K562 (cell line): ENCODE data around the gene RALGPS1. TPM values are rescaled to one million over a fixed set of nuclear protein-coding genes. Genes with fewer than 3 reads are reported as not detected.

Experiments used
- ATAC-seq: fragments of 200-7000 bp; cut with Tn5 transposase; 3 replicates; pipeline ENCODE4 v1.9.1; 2020; ENCODE audit warnings: moderate library complexity
- BruUV-seq: library from RNA; stranded (reverse); fragments of 400-500 nt; replicated peaks from 2 replicates; lab custom pipeline; 2021; lab: Mats Ljungman, UMichigan
- CTCF ChIA-PET: fragments of 300-600 bp; formaldehyde crosslinking; extraction: SDS; loops from one replicate; lab custom pipeline; 2021; ENCODE audit warnings: low intra/inter-chr PET ratio; lab: Yijun Ruan, JAX
- POLR2A ChIA-PET: fragments of 300-600, 350-650 bp; sonication (Branson Sonifier 250); formaldehyde crosslinking; extraction: SDS; loops from one replicate; lab custom pipeline; 2021; ENCODE audit warnings: antibody characterized with exemption, inconsistent platforms; lab: Yijun Ruan, JAX
- DNase-seq, 4 experiments: peaks; one replicate each; pipeline versions ENCODE4 v3.0.0 to v3.0.0-alpha.2; 2011 to 2018; ENCODE audit warnings: low spot score in 3 of 4, mixed read lengths in 3 of 4; ENCODE audit errors: extremely low read depth in 1 of 4
- FAIRE-seq: peaks from 2 replicates; lab custom pipeline; 2011; peaks lifted over from hg19 to GRCh38; lab: Jason Lieb, UNC
- H2AFZ ChIP-seq: 2 replicates; pipeline ENCODE4 v1.6.0; 2011; ENCODE audit warnings: low read depth, low read length, control low read depth, inconsistent platforms
- H3K27ac ChIP-seq: fragments of 200-600 bp; 3 replicates; pipeline ENCODE4 v1.8.0; 2011; ENCODE audit warnings: low read depth, mild to moderate bottlenecking, control low read depth, inconsistent platforms, low read length, moderate library complexity, mixed read lengths; ENCODE audit errors: extremely low read depth
- H3K27me3 ChIP-seq, 2 experiments: fragments of 300-600 bp in 1 of 2; 2 replicates in 1 of 2; 3 replicates in 1 of 2; pipeline versions ENCODE4 v1.6.0 to v1.8.0; 2011; ENCODE audit warnings: inconsistent platforms in 2 of 2, low read length in 2 of 2, mild to moderate bottlenecking in 1 of 2, mixed read lengths in 1 of 2, moderate library complexity in 1 of 2; ENCODE audit not compliant: control insufficient read depth in 2 of 2, insufficient read depth in 2 of 2
- H3K36me3 ChIP-seq: fragments of 300-600 bp; 3 replicates; pipeline ENCODE4 v1.8.0; 2011; ENCODE audit warnings: mild to moderate bottlenecking, low read length, inconsistent platforms; ENCODE audit not compliant: control insufficient read depth, insufficient read depth
- H3K4me1 ChIP-seq, 2 experiments: fragments of 200-600 bp in 1 of 2; replicated peaks in 1 of 2; 2 replicates in 1 of 2; 3 replicates in 1 of 2; pipeline versions ENCODE4 v1.5.1 to v1.8.0; 2011; ENCODE audit warnings: inconsistent platforms in 2 of 2, low read length in 2 of 2, mild to moderate bottlenecking in 1 of 2, mixed read lengths in 1 of 2, moderate library complexity in 1 of 2; ENCODE audit not compliant: control insufficient read depth in 2 of 2, insufficient read depth in 2 of 2
- H3K4me2 ChIP-seq: 2 replicates; pipeline ENCODE4 v1.6.1; 2011; ENCODE audit warnings: low read length, control low read depth, inconsistent platforms, mixed read lengths; ENCODE audit not compliant: insufficient read depth
- H3K4me3 ChIP-seq: fragments of 200-600 bp; sonication (generic), shearing (Covaris generic); 2 replicates; pipeline ENCODE4 v1.5.1; 2016; ENCODE audit warnings: control low read depth, inconsistent platforms
- H3K79me2 ChIP-seq: fragments of 200-600 bp; 3 replicates; pipeline ENCODE4 v1.8.0; 2011; ENCODE audit warnings: low read length, inconsistent platforms; ENCODE audit not compliant: control insufficient read depth, insufficient read depth
- H3K9ac ChIP-seq, 2 experiments: 2 replicates each; pipeline versions ENCODE4 v1.6.0 to v1.6.1; 2011; ENCODE audit warnings: low read depth in 2 of 2, low read length in 2 of 2, control low read depth in 1 of 2, inconsistent platforms in 1 of 2, mild to moderate bottlenecking in 1 of 2, mixed read lengths in 1 of 2; ENCODE audit not compliant: insufficient read depth in 1 of 2
- H3K9me1 ChIP-seq: one replicate; pipeline ENCODE4 v1.6.0; 2011; ENCODE audit warnings: inconsistent platforms, mild to moderate bottlenecking, low read length, moderate library complexity; ENCODE audit not compliant: control insufficient read depth, insufficient read depth
- H3K9me3 ChIP-seq: replicated peaks from 2 replicates; pipeline ENCODE4 v1.5.1; 2011; ENCODE audit warnings: low read depth, low read length, inconsistent platforms; ENCODE audit not compliant: control insufficient read depth, insufficient read depth
- H4K20me1 ChIP-seq: replicated peaks from 2 replicates; pipeline ENCODE4 v1.6.1; 2011; ENCODE audit warnings: low read length, inconsistent platforms, mixed read lengths; ENCODE audit not compliant: control insufficient read depth, insufficient read depth
- BDP1 ChIP-seq: IDR thresholded peaks from 3 replicates; pipeline ENCODE4 v1.6.1; 2011; ENCODE audit not compliant: insufficient read length, insufficient read depth
- E2F1 ChIP-seq: sonication (generic); formaldehyde crosslinking; IDR thresholded peaks from 2 replicates; pipeline ENCODE4 v1.8.1; 2023; ENCODE audit warnings: mild to moderate bottlenecking, missing genetic modification reagents, moderate library complexity
- HBP1 ChIP-seq: fragments of 450-650 bp; formaldehyde crosslinking; IDR thresholded peaks from 2 replicates; pipeline ENCODE4 v1.4.0; 2022; ENCODE audit warnings: missing genetic modification characterization
- KLF1 ChIP-seq: fragments of 450-650 bp; IDR thresholded peaks from 2 replicates; pipeline ENCODE4 v1.6.1; 2016; ENCODE audit warnings: missing genetic modification characterization, missing compliant biosample characterization
- MLX ChIP-seq, 2 experiments: fragments of 450-650 bp in 1 of 2; sonication (generic) in 1 of 2; formaldehyde crosslinking; conservative IDR thresholded peaks; 2 replicates each; pipeline versions ENCODE4 v1.4.0 to v1.8.1; 2020 to 2022; ENCODE audit warnings: mild to moderate bottlenecking in 1 of 2, missing genetic modification reagents in 1 of 2
- NCOA4 ChIP-seq: fragments of 450-650 bp; IDR thresholded peaks from 2 replicates; pipeline ENCODE4 v1.6.1; 2018; ENCODE audit warnings: mild to moderate bottlenecking; ENCODE audit not compliant: partially characterized antibody
- POLR2G ChIP-seq: fragments of 200-400 bp; formaldehyde crosslinking; IDR thresholded peaks from 2 replicates; pipeline ENCODE4 v1.6.1; 2017; ENCODE audit warnings: low read depth, mild to moderate bottlenecking, antibody characterized with exemption, low read length, moderate library complexity
- RBFOX2 ChIP-seq: fragments of 200-400 bp; formaldehyde crosslinking; IDR thresholded peaks from 2 replicates; pipeline ENCODE4 v1.6.1; 2017; ENCODE audit warnings: low read depth, mild to moderate bottlenecking, low read length, moderate library complexity
- RNF2 ChIP-seq: sonication (generic); IDR thresholded peaks from 2 replicates; pipeline ENCODE4 v1.6.1; 2016
- XRCC5 ChIP-seq: fragments of 200-400 bp; formaldehyde crosslinking; IDR thresholded peaks from 2 replicates; pipeline ENCODE4 v1.6.1; 2017; ENCODE audit warnings: low read depth, mild to moderate bottlenecking, low read length
- ZC3H11A ChIP-seq: IDR thresholded peaks from 2 replicates; pipeline ENCODE4 v1.6.1; 2012; ENCODE audit warnings: low read depth, low read length, improper control_type of control experiment
- ZNF143 ChIP-seq: sonication (generic); formaldehyde crosslinking; IDR thresholded peaks from 2 replicates; pipeline ENCODE4 v1.9.0; 2022; ENCODE audit warnings: mild to moderate bottlenecking, missing genetic modification reagents
- ZSCAN29 ChIP-seq: fragments of 450-650 bp; IDR thresholded peaks from 2 replicates; pipeline ENCODE4 v1.6.1; 2017
- WGBS: fragments of 100-300 bp; shearing (Covaris generic); methylation state at CpG from one replicate; pipeline ENCODE4 v1.1.6; 2016; ENCODE audit warnings: low coverage, mixed read lengths; ENCODE audit not compliant: insufficient coverage; ENCODE audit errors: missing lambda C conversion rate; 5-methylcytosine and 5-hydroxymethylcytosine counted together
- in situ Hi-C: fragments of 300-500 bp; cut with MboI; formaldehyde crosslinking; loops from 4 replicates; pipeline ENCODE4 v1.15.0; 2018; ENCODE audit warnings: inconsistent platforms, mixed read lengths
- intact Hi-C: fragments of 100-400 bp; cut with micrococcal nuclease; formaldehyde crosslinking; loops from 2 replicates; pipeline ENCODE4 v1.14.2; 2022
- polyA plus RNA-seq, 8 experiments: library from polyadenylated mRNA; depleted of rRNA in 4 of 8; stranded (reverse) in 5 of 8; unstranded in 3 of 8; fragments of >200 nt; fragmentation: Nextera tagmentation in 2 of 8; fragmentation: Illumina TruSeq in 1 of 8; extraction: Ambion mirVana in 2 of 8; extraction: Trizol in 1 of 8; gene quantifications; 2 replicates each; pipeline versions ENCODE4 v1.2.1 to v1.2.3, GENCODE V29; 2011 to 2014; ENCODE audit warnings: inconsistent platforms in 1 of 8, missing spikeins in 1 of 8
- total RNA-seq, 7 experiments: library from RNA; depleted of rRNA in 6 of 7; stranded (reverse); fragments of >200 nt in 6 of 7; fragmentation: Illumina TruSeq in 2 of 7; extraction: Trizol in 2 of 7; gene quantifications; 2 replicates each; pipeline versions ENCODE4 v1.2.1 to v1.2.3, GENCODE V29; 2011 to 2021; ENCODE audit warnings: low replicate concordance in 1 of 7
- TF ChIP-seq, protein P1 (sequence below): fragments of 250-450 bp; sonication (Bioruptor Pico); IDR thresholded peaks from 2 replicates; pipeline ENCODE4 v1.8.0; 2022; ENCODE audit warnings: moderate library complexity, mild to moderate bottlenecking, inconsistent platforms
- TF ChIP-seq, protein P2 (sequence below): fragments of 450-650 bp; IDR thresholded peaks from 2 replicates; pipeline ENCODE4 v1.6.1; 2016; ENCODE audit warnings: low read depth, mild to moderate bottlenecking, moderate library complexity
- TF ChIP-seq, protein P3 (sequence below): fragments of 450-650 bp; IDR thresholded peaks from 2 replicates; pipeline ENCODE4 v1.6.1; 2016; ENCODE audit warnings: antibody characterized with exemption

The RALGPS1 gene
- total and polyA plus RNA-seq, 9 of the 15 experiments (the other 6 are each of a cell fraction or from before 2014, with no cell fraction given), result 0.04 to 2.6 (median 1.5) TPM

DNA sequence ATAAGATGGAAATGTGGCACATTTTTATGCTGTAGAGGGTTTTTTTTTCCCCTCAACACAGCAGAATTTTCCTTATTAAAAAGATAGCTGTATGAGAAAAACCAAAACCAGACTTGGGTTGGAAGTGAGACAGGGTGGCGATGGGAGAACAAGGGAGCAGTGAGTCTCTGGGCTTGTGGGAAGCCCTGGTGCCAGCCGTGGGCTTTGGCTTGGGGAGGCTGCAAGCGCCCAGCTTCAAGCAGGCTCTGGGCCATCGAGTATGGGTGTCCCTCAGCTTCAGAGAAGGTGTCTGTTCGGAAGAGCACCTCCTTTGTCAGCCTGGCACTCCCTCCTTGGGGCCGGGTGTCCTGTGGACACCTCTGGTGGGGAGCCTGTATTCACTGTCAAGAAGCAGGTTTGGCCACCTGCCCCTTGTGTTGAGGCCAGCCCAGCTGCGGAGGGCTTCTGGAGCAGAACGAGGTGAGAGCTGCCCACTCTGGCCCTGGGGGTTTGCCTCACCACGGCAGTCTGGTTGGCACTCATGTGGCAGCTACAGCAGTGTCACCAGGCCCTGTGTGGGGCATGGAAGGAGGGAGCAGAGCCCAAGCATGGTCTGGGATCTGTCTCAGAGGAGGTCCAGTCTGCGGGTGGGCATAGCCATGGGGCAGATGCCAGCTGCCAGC lies 245.5 kb downstream of the RALGPS1 start:
- peaks cover 0 to 2% of the 10 kb centered on the region in 2 experiments; a peak in 2 of 5 replicates for H3K4me1 ChIP-seq
- peaks cover 4% of the 10 kb centered on the region in 2 experiments; a peak in 3 of 5 replicates for H3K27me3 ChIP-seq
- no peaks in the 10 kb centered on the region for H3K9me3 ChIP-seq
- no peaks in the 10 kb centered on the region for H4K20me1 ChIP-seq
- H3K4me3 ChIP-seq, result no peak overlapping the region
- DNase-seq (no peak), ATAC-seq (peak; percentile 27; the same call in 2 of the 3 replicates), FAIRE-seq (no peak)
- no peak overlapping the region for H3K27ac ChIP-seq
- 31% methylated on average over 9 of the region's 10 CpGs for WGBS
- H3K9me1 ChIP-seq, result no peaks in the 10 kb centered on the region
- intact Hi-C loops, result no loop called here
- ChIA-PET POLR2A (interaction anchor here (0.6 to 1.6 kb wide), 6 partner anchors 8 to 199 kb away, joined by 3 to 7 read pairs (median 3); no protein-coding TSS in a partner anchor), CTCF (no interaction called here)
- H3K36me3 ChIP-seq, result no peaks in the 10 kb centered on the region
- no peaks in the 10 kb centered on the region for H3K79me2 ChIP-seq
- in situ Hi-C loops, result no loop called here
- no peak overlapping the region for H3K4me2 ChIP-seq
- BruUV-seq, result no TSS peak
- H2AFZ ChIP-seq, result no peak overlapping the region
- H3K9ac ChIP-seq, result no peak overlapping the region
- no peak for TF ChIP-seq HBP1 (CRISPR knock-in tag)
- TF ChIP-seq RBFOX2, result no peak
- no peak for TF ChIP-seq ZSCAN29
- no peak for TF ChIP-seq ZNF143 (CRISPR knock-in tag)
- TF ChIP-seq, protein P1, sequence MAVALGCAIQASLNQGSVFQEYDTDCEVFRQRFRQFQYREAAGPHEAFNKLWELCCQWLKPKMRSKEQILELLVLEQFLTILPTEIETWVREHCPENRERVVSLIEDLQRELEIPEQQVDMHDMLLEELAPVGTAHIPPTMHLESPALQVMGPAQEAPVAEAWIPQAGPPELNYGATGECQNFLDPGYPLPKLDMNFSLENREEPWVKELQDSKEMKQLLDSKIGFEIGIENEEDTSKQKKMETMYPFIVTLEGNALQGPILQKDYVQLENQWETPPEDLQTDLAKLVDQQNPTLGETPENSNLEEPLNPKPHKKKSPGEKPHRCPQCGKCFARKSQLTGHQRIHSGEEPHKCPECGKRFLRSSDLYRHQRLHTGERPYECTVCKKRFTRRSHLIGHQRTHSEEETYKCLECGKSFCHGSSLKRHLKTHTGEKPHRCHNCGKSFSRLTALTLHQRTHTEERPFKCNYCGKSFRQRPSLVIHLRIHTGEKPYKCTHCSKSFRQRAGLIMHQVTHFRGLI (CRISPR knock-in tag), result no peak
- TF ChIP-seq RNF2, result no peak
- TF ChIP-seq KLF1 (tag), result no peak
- TF ChIP-seq, protein P2, sequence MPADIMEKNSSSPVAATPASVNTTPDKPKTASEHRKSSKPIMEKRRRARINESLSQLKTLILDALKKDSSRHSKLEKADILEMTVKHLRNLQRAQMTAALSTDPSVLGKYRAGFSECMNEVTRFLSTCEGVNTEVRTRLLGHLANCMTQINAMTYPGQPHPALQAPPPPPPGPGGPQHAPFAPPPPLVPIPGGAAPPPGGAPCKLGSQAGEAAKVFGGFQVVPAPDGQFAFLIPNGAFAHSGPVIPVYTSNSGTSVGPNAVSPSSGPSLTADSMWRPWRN, result no peak
- TF ChIP-seq, protein P3, sequence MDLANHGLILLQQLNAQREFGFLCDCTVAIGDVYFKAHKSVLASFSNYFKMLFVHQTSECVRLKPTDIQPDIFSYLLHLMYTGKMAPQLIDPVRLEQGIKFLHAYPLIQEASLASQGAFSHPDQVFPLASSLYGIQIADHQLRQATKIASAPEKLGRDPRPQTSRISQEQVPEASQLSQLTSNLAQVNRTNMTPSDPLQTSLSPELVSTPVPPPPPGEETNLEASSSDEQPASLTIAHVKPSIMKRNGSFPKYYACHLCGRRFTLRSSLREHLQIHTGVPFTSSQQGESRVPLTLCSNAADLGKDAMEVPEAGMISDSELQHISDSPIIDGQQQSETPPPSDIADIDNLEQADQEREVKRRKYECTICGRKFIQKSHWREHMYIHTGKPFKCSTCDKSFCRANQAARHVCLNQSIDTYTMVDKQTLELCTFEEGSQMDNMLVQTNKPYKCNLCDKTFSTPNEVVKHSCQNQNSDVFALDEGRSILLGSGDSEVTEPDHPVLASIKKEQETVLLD, result no peak
- no peak for TF ChIP-seq ZC3H11A
- TF ChIP-seq NCOA4, result no peak
- TF ChIP-seq POLR2G, result no peak
- no peak for TF ChIP-seq XRCC5
- no peak for TF ChIP-seq MLX (CRISPR knock-in tag; conservative IDR thresholded peaks at IDR 0.05)
- no peak for TF ChIP-seq BDP1
- TF ChIP-seq E2F1 (CRISPR knock-in tag), result no peak
